Effector CD8-positive, alpha-beta T cell (primary cell): ENCODE results near the gene AZGP1.
A peak's percentile ranks its signal among the peaks of the same experiment; 100 is the strongest.
"Not testable (repeated sequence)": the region's sequence is repeated elsewhere in the genome, so short reads cannot be mapped to it uniquely, and the experiment has no call there.

Experiments used
- DNase-seq: peaks from one replicate; lab custom pipeline; 2025; lab: John Stamatoyannopoulos, UW
- total RNA-seq, 4 experiments: gene quantifications; one replicate each; lab custom pipeline; 2026; lab: John Stamatoyannopoulos, UW

AZGP1 gene
- total RNA-seq: 0 to 0.53 (median 0) reads per million in 4 experiments

DNA sequence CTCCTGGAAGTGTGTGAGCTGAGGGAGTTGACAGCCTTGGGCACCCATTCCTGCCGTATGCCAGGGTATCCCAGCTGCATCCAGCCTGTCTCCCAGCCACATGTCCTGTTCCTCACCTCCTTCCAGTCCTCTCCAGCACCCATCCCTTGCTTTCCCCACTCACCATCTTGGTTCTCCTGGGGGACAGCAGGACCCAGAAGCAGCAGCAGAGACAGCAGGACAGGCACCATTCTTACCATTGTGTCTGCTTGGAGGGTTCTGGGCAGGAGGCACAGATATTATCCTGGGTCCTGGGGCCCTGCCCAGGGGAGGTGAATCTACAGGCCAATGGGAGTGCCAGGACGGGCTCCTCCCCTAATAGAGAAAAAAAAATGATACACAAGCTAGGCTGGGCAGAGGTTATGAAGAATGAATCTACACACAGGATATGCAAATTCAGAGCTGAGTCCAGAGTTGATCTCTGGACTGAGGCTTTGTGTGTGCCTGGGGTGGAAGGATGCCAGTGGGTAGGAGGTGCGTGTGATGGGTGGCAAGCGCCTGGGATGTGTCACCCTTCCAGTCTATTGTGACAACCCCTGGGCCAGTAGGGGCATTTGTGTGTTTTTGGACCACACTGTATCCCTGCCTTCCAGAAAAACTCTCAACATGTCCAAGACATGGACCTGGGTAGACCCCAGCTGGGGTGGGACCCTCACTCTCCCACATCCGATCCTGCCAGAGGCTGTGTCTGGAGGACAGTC, at the start of gene AZGP1:
Gene AZGP1, minus strand, starts transcription at position 250 of the 740 bp plus-strand sequence. Its CDS starts 11 bp downstream, at position 239.
- no peak for DNase-seq

DNA sequence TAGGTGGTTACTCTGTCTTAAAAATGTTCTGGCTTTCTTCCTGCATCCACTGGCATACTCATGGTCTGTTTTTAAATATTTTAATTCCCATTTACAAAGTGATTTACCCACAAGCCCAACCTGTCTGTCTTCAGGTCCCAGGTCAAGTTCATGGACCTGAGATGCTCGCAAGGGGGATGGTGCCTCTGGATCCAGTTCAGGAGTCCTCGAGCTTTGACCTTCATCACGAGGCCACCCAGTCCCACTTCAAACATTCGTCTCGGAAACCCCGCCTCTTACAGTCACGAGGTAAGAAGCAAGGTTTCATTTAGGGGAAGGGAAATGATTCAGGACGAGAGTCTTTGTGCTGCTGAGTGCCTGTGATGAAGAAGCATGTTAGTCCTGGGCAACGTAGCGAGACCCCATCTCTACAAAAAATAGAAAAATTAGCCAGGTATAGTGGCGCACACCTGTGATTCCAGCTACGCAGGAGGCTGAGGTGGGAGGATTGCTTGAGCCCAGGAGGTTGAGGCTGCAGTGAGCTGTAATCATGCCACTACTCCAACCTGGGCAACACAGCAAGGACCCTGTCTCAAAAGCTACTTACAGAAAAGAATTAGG, 48.3 kb upstream of the AZGP1 start:
- no peak for DNase-seq

DNA sequence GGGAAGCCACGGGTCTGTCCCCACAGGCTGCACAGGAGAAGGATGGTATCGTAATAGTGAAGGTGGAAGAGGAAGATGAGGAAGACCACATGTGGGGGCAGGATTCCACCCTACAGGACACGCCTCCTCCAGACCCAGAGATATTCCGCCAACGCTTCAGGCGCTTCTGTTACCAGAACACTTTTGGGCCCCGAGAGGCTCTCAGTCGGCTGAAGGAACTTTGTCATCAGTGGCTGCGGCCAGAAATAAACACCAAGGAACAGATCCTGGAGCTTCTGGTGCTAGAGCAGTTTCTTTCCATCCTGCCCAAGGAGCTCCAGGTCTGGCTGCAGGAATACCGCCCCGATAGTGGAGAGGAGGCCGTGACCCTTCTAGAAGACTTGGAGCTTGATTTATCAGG, 47.7 kb upstream of the AZGP1 start:
- no peak for DNase-seq

- no peak for DNase-seq
Observed at GRCh38 chr7:100022621-100023020, 46.8 kb upstream of the AZGP1 start.

GRCh38 chr7:100021297-100021696, 45.5 kb upstream of the AZGP1 start:
- no peak for DNase-seq

DNA sequence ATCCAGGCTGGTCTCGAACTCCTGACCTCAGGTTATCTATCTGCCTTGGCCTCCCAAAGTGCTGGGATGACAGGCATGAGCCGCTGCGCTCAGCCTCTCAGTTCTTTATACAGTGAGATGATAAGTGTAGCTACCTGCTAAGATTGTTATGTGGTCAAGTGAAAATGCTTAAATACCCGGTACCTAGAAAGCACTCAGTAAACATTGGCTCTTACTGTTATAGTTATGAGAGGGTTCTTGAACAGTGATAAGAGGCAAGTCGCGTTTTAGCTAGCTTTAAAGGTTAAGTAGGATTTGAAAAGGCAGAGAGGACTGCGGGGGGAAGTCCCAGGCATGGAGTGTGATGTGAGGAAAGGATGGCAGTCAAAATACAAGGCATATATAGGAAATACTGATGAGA, 44.1 kb upstream of the AZGP1 start:
- no peak for DNase-seq

DNA sequence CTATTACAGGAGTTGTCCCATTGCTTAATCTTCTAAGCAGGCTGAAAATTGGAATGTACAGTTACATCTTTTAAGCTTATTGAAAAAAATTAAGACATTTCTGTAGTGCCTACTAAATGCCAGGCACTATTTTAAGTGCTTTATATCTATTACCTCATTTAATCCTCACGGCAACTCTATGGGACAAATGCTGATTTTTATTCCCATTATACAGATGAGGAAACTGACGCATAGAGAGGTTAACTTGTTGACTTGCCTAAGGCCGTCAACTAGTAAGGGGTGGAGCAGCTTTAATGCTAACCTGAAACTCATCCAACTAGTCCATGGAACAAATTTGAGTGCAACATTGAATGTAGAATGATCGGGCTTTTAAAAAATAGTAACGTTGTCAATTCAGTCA, 42.0 kb upstream of the AZGP1 start:
- no peak for DNase-seq

DNA sequence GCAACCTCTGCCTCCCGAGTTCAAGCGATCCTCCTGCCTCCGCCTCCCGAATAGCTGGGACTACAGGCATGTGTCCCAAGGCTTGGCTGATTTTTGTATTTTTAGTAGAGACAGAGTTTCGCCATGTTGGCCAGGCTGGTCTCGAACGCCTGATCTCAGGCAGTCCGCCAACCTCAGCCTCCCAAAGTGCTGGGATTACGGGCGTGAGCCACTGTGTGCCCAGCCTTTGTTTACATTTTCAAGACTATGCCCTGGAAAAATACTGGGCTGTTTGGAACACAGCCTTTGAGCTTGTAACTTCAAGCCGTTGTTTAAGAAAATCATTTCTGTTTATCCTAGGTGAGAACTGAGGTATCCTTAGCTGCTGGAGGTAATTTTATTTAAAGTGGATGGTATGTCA, 41.5 kb upstream of the AZGP1 start:
- no peak for DNase-seq

- no peak for DNase-seq
Observed at GRCh38 chr7:100016215-100016901, 40.5 kb upstream of the AZGP1 start.

GRCh38 chr7:100015232-100016214, 39.7 kb upstream of the AZGP1 start, which contains the start of gene ZKSCAN1:
Gene ZKSCAN1, plus strand, starts transcription at chr7:100015596. Its CDS starts 7,911 bp downstream, at chr7:100023507.
- peak; percentile 76 for DNase-seq

DNA sequence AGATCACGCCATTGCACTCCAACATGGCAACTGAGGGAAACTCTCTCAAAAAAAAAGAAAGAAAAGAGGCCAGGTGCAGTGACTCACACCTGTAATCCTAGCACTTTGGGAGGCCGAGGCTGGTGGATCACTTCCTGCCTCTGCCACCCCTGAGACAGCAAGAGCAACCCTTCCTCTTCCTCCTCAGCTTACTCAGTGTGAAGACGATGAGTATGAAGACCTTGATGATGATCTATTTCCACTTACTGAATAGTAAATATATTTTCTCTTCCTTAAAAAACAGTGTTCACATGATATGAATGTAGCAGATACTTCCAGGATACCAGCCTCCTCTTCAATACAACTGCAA, 37.5 kb upstream of the AZGP1 start:
- no peak for DNase-seq

- not testable (repeated sequence) for DNase-seq
Observed at GRCh38 chr7:100012385-100013327, 36.8 kb upstream of the AZGP1 start.

DNA sequence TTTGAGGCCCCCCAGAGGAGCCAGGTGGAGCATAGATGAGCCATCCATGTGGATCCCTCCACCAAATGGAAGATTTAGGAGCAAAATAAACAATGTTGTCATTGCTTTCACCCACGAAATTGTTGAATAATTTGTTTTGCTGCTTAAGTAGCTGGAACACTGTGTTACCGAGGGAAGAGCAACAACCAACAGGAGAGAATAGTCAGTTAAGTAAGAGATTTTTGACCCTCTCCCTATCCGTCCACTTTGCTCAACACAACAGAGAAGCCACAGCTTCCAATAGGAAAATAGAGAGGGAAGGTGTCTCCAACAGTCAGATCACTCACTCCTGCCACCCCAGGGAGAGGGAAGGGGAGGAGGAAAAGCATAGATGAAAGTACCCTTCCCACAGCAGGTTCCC, 35.7 kb upstream of the AZGP1 start:
- no peak for DNase-seq

GRCh38 chr7:100010901-100011300, 35.1 kb upstream of the AZGP1 start:
- DNase-seq: no peak

DNA sequence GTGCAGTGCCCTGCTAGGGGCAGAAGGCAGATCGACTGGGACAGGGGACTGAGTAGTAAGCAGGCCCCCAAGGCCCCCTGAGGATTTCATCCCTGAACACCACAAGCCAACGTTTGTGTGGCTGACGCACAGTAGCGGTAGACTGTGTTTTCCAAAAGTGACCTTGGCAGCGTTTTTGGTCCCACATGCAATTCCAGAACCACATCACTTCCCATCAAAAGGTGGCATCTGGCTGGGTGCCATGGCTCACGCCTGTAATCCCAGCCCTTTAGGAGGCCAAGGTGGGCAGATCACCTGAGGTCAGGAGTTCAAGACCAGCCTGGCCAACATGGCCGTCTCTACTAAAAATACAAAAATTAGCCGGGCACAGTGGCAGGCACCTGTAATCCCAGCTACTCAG, 34.1 kb upstream of the AZGP1 start:
- DNase-seq: not testable (repeated sequence)

DNA sequence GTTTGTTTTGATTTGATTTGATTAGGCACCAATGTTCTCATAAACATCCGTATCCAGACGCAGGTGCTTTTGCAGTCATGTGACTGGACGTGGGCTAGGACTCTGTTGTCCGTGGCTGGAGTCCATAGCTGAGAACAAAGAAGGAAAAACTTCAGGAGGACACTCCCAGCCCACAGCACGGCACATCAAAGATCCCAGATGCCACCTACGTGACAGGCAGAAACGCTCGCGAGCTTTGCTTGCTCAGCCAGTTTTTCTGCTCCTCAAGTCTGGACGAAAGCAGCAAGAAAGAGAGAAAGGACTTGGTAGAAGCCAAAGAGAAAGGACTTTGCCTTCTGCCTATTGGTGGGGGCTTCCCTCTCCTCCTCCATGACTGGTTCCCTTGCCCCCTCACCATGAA, 32.7 kb upstream of the AZGP1 start:
- DNase-seq: no peak

GRCh38 chr7:100007887-100008286, 32.1 kb upstream of the AZGP1 start:
- no peak for DNase-seq

DNA sequence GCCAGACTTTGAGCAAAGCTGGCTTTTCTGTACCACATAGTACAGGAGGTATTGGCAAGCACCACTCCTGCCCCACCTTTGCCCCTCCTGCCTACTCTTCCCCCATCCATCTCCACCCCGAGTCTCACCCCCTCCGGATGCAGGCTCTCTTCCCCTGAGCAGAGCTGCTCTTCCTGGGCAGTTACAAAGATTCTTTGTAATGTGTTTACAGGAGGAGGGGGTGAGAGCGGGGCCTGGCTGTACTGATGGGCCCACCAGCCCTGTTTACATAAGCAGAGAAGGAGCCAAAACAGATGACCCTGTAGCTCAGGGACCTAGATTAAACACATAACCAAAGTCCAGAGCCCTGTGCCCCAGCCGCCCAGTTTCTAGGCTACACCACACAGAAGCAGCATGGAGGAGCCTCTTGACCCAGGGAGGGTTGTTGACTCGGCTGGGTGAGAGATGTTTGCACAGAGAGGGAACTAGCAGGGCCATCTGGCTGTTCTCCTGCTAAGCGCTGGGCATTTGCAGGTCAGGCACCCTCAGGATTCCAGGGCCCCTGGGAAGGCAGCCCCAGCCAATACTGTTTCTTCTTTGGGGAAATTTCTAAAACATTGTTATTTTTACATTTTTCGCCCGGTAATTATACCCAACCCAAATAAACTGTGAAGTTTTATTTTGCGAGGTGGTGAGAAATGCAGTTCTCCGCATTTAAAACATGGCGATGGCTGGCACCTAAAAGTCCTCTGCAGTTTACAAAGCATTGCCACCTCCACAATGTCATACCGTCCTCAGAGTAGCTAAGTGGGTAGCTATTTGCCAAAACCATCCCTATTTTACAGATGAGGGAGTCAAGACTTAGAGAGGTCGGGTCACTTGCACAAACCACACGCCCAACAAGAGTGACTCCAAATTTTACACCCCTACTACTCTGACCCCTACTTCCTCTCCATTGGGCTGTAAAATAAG, 28.2 kb upstream of the AZGP1 start:
- no peak for DNase-seq

DNA sequence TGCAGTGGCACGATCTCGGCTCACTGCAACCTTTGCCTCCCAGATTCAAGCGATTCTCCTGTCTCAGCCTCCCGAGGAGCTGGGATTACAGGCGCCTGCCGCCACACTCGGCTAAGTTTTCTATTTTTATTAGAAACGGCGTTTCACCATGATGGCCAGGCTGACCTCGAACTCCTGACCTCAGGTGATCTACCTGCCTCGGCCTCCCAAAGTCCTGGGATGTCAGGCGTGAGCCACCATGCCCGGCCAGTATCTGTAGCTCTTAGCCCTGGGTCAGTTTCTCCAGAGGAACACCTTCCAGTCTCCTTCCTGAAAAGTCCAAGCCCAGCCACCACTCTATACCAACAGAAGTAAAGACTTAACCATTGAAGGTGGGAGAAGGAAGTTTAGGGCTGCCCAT, 24.4 kb upstream of the AZGP1 start:
- DNase-seq: no peak
